Activated CD4-positive, CD25-positive, alpha-beta regulatory T cell treated with anti-CD3 and anti-CD28 coated beads, Interleukin-2, amount 50 U/mL, for 72 hours (primary cell): Measurements from ENCODE around the gene DNAH7.
"Not testable (repeated sequence)": the region's sequence is repeated elsewhere in the genome, so short reads cannot be mapped to it uniquely, and the experiment has no call there.

Source experiments
- DNase-seq: peaks from one replicate; pipeline ENCODE4 v3.0.0; 2021

DNAH7 gene

GRCh38 chr2:195959341-195959740 lies 109.3 kb downstream of the DNAH7 start:
- DNase-seq: no peak

GRCh38 chr2:195956725-195957124 lies 111.9 kb downstream of the DNAH7 start:
- no peak for DNase-seq

- DNase-seq: no peak
Observed at GRCh38 chr2:195945056-195945455, 123.6 kb downstream of the DNAH7 start.

- DNase-seq: no peak
Observed at GRCh38 chr2:195937176-195937575, 131.5 kb downstream of the DNAH7 start.

- DNase-seq: no peak
Observed at GRCh38 chr2:195934484-195934883, 134.2 kb downstream of the DNAH7 start.

- DNase-seq: no peak
Observed at GRCh38 chr2:195929531-195929930, 139.1 kb downstream of the DNAH7 start.

GRCh38 chr2:195925120-195925519 lies 143.5 kb downstream of the DNAH7 start:
- DNase-seq: no peak

- DNase-seq: no peak
Observed at GRCh38 chr2:195923889-195924288, 144.7 kb downstream of the DNAH7 start.

- not testable (repeated sequence) for DNase-seq
Observed at GRCh38 chr2:195917021-195917600, 151.5 kb downstream of the DNAH7 start.

GRCh38 chr2:195912079-195912478 lies 156.6 kb downstream of the DNAH7 start:
- no peak for DNase-seq

- no peak for DNase-seq
Observed at GRCh38 chr2:195910570-195910969, 158.1 kb downstream of the DNAH7 start.

- DNase-seq: no peak
Observed at GRCh38 chr2:195909926-195910325, 158.7 kb downstream of the DNAH7 start.

- no peak for DNase-seq
Observed at GRCh38 chr2:195907474-195907873, 161.2 kb downstream of the DNAH7 start.

GRCh38 chr2:195903956-195904355 lies 164.7 kb downstream of the DNAH7 start:
- DNase-seq: no peak

GRCh38 chr2:195902857-195903256 lies 165.8 kb downstream of the DNAH7 start:
- no peak for DNase-seq

- DNase-seq: no peak
Observed at GRCh38 chr2:195899226-195899625, 169.4 kb downstream of the DNAH7 start.

GRCh38 chr2:195898505-195899191 lies 170.0 kb downstream of the DNAH7 start:
- DNase-seq: no peak

- no peak for DNase-seq
Observed at GRCh38 chr2:195891081-195891480, 177.6 kb downstream of the DNAH7 start.

GRCh38 chr2:195879153-195879552 lies 189.5 kb downstream of the DNAH7 start:
- no peak for DNase-seq

- DNase-seq: no peak
Observed at GRCh38 chr2:195871326-195871725, 197.3 kb downstream of the DNAH7 start.

- DNase-seq: no peak
Observed at GRCh38 chr2:195864316-195864715, 204.3 kb downstream of the DNAH7 start.

- DNase-seq: no peak
Observed at GRCh38 chr2:195863564-195863963, 205.1 kb downstream of the DNAH7 start.

GRCh38 chr2:195863121-195863520 lies 205.5 kb downstream of the DNAH7 start:
- no peak for DNase-seq

GRCh38 chr2:195861821-195862220 lies 206.8 kb downstream of the DNAH7 start:
- no peak for DNase-seq

GRCh38 chr2:195859513-195859912 lies 209.1 kb downstream of the DNAH7 start:
- no peak for DNase-seq
